Activated CD8-positive, alpha-beta memory T cell treated with anti-CD3 and anti-CD28 coated beads, Interleukin-2, amount 50 U/mL, for 1 hour (primary cell): Measurements from ENCODE around the gene MMRN2.
"Not testable (repeated sequence)": the region's sequence is repeated elsewhere in the genome, so short reads cannot be mapped to it uniquely, and the experiment has no call there.

Source experiments
- DNase-seq: peaks from one replicate; pipeline ENCODE4 v3.0.0-alpha.2; 2020; ENCODE audit errors: extremely low read depth

The MMRN2 gene

DNA sequence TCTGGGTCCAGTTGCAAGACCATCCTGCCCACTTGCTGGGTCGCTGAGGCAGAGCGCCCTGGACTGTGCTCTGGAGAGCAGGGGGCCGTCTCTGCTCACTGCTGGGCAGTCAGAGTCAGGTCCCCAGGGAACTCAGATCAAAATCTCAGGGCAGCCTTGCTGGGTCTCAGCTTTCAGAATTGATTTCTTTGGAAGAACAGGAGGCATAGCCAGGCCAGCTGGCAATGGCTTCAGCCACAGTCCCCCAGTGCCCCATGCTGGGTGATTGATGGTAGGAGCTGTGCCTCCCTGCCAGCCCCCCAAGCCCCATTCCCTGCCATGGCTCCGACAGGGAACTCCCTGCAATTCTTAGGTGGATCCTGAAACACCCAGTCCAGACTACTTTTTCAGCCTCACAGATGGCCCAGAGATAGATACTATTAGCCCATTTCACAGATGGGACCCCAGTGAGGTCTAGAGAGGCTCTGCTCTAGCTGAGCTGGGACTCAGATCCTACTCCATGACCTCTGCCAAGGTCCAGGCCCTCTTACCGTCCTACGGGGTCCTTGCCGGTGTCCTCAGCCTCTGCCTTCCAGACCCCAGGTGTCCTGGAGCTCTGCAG is 467 bp downstream of the MMRN2 start:
- DNase-seq = no peak

- no peak for DNase-seq
Observed at GRCh38 chr10:86956195-86956847, 1.1 kb downstream of the MMRN2 start.

DNA sequence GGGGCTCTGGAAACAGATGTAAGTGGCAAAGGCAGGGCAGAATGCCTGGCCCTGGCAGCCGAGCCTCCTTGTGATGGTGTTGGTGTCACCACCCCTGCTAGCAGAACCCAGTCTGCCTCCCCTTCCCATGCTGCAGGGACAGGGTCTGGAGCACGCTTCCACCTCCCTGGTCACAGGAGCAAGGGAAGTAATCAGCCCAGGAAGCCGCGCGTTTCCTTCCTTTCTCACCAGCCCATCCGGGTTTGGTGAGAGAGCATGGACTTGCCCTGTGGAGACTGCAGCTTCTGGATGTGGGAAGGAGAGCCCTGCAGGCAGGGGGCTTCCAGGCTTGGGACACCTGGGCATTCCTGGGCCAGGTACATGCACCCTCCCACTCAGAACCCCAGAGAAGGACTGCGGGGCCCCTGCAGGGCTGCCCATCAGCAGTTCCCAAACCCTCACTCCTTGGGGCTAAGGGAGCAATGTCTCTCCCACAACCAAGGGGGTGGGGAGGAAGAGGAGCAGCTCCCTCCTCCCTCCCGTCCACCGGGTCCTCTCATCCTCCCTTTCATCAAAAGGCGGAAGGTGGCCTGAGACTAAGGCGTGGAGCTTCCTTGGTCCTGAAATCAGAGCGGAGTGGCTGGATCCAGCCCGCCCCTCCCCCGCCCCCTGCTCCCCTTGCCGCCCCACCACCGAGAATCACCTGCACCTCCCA is 1.8 kb downstream of the MMRN2 start:
- DNase-seq = no peak

DNA sequence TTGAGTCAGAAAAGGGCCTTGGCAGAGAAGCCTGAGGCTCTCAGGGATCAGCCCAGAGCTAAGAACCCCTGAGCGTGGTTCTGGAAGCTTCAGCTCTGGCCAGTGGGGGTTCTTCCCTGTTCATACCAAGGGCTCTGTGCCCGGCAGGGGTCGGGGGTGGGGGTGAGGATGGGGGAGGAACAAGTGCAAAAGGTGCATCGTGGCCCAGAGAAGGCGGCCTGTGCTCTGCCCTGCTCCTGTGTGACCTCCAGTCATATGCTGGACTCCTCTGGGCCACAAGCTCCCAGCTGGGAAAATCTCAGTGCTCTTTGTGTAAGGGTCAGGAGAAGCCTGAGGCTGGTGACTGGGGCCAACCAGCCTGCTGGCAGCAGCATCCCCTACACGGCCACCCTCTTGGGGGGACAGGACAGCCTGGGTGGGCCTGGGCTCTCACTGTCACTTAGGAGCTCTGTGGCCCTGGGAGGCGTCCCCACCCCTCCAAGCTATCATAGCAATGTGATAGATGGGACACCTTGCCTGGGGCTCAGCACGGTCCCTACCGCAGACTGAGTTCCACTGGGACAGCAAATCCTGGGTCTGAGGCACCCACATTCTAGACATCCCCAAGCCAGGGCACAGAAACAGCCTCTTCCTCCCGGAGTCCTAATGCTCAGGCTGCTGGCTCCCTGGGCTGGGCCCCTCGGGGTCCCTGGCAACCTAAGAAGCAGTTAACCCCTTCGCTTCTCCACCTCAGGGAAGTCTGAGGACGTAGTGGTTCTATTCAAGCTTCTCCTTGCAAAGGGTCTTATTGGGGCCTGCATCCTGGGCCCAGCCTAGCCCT is 2.5 kb downstream of the MMRN2 start:
- no peak for DNase-seq

DNA sequence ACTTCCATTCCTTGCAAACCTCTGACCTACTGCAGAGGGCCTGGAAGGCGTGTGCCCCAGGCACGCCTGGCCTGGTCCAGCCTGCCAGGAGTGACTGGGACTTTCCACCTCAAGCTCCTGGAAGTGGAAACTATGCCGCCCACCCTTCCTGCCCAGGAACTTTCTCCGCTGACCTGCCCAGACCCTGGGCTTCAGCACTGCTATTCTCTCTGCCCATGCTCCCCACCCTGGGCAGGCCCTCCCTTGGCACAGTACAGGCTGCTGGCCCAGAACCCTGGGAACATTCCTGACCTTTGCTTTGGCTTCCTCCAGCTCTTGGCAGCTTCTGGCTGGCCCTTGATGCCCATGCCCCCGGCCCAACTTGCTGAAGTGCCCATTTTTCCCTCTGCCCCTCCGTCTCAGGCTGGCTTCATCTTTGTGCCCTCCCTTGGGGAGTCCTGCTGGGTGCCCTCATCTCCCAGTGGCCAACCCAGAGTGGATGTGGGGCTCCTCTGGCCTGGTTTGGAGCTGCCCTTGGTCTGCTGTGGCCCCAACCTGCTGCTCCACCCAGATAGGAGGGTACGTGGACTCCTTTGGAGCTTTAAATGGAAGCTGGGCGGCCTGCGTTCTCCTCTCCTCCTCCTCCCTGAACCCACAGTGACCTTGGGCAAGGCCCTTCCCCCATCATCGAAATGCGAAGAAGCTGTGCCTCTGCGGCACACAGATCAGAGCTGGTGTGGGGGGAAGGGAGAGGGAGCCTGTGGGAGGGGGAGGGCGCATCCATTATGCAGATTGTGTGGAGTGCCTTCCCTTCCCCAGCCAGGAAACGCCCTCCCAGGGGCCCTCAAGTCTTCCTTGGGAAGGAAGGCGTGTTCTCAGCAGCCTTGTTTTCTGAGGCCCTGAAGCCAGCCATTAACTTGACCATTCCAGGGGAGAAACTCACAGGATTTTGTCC is 3.4 kb downstream of the MMRN2 start:
- DNase-seq = no peak

DNA sequence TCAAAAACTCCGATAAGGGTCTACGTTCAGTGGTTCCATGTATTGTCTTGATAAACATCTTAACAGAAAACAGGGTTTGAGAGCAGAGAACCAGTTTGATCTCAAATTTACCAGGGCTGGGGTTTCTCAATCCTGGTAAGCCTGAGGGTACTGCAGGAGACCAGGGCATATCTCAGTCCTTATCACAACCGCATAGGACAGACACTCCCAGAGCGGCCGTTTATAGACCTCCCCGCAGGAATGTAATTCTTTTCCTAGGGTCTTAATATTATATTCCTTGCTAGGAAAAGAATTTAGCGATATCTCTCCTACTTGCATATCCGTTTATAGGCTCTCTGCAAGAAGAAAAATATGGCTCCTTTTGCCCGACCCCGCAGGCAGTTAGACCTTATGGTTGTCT is 4.7 kb downstream of the MMRN2 start:
- DNase-seq = not testable (repeated sequence)

DNA sequence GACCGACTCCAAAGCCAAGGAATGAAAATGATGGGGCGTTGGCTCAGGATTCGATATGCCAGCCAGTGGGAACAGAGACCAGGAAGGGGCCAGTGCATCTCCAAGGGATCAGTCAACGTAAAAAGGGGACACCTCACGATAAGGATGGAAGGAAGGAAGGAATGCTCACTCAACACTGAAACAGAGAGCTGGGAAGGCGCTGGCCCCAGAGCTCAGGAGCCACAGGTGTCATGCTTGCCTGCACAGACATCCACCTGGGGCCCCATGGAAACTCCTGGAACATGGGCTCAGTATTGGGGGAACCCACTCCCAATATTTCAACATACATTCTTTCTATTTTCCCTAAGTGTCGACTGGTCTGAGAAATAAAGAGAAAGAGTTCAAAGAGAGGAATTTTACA is 5.3 kb downstream of the MMRN2 start:
- DNase-seq = no peak

- no peak for DNase-seq
Observed at GRCh38 chr10:86951184-86951761, 6.1 kb downstream of the MMRN2 start.

GRCh38 chr10:86950349-86950748 is 7.1 kb downstream of the MMRN2 start:
- DNase-seq = no peak

GRCh38 chr10:86947806-86948205 is 9.6 kb downstream of the MMRN2 start:
- DNase-seq = not testable (repeated sequence)

DNA sequence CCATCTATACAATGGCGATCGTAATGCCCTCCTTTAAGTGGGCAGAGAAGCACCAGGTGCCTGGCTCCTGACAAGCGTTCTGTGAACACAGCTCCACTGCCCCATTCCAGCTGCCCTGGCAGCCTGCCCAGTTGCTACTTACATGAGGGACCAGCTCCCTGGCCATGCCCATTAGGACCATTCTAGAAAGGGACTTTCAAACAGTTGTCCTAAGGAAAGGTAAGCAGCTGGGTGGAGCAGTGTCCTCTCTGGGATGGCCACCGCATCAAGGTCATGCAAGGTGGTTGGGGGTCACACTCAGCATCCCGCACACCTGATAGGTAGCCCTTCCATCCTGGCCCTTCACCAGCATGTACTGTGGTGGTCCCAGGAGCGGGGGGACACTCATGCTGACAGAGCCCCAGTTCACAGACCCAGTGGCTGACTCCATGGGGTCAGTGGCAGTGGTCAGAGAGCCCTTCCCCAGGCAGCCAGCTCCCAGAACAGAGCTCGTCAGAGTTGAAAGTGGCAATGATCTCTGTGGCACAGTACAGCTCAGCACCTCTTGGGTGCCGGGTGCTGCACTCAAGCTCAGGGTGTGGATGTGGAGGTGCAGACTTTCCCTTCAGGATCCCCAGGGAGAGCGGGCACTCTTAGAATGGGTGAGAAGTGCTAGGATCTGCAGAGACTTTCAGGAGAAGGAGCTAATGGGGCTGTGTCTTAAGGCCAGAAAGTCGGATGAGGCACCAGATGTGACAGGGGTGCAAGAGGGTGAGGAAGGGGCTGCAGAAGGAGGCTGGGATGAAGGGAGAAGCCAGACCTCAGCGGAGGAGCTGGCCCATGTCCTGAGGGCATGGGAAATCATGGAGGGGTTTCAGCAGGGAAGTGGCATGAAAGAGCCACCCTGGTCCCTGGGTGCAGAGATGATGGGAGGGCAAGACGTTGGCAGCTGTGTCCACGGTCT is 10.9 kb downstream of the MMRN2 start:
- DNase-seq = no peak

GRCh38 chr10:86945361-86946212 is 11.8 kb downstream of the MMRN2 start:
- no peak for DNase-seq

DNA sequence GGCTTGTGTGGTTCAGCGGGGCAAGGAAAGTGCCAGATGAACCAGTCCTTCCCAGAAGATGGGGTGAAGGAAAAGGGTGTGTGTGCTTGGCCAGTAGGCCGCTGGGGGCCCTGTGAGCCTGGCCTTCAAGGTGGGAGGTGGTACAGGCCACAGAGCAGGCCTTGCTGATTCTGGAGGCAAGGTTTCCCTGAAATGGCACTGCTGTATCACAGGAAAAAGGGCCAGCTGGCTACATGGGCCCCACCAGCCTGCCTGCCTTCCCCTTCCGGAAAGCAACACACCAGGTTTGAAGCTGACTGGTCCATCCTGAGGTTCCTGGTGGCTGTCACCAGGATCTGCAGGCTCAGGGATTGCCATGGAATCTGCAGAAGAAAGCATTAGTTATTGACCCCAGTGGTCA is 12.5 kb downstream of the MMRN2 start:
- DNase-seq = no peak

DNA sequence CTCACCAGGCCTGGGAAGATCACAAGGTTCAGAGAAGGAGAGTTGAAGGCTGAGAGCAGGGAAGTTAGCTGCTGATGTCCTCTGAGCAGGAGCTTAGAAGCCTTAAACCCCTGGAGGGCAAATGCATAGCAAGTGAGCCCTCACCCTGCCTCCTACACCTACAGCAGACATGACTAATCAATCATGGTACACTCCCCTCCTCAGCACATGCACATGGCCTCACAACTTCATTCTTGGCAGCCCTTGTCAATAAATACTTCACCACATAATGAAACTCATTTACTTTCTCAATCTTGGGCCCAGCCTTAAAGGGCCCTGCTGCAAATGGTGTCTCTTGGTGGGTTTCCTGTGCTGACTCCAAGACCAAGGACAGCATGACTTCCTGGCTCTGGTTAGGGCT is 12.9 kb downstream of the MMRN2 start:
- no peak for DNase-seq

- DNase-seq = no peak
Observed at GRCh38 chr10:86944031-86944419, 13.4 kb downstream of the MMRN2 start.

GRCh38 chr10:86943316-86944030 is 13.9 kb downstream of the MMRN2 start:
- DNase-seq = no peak

DNA sequence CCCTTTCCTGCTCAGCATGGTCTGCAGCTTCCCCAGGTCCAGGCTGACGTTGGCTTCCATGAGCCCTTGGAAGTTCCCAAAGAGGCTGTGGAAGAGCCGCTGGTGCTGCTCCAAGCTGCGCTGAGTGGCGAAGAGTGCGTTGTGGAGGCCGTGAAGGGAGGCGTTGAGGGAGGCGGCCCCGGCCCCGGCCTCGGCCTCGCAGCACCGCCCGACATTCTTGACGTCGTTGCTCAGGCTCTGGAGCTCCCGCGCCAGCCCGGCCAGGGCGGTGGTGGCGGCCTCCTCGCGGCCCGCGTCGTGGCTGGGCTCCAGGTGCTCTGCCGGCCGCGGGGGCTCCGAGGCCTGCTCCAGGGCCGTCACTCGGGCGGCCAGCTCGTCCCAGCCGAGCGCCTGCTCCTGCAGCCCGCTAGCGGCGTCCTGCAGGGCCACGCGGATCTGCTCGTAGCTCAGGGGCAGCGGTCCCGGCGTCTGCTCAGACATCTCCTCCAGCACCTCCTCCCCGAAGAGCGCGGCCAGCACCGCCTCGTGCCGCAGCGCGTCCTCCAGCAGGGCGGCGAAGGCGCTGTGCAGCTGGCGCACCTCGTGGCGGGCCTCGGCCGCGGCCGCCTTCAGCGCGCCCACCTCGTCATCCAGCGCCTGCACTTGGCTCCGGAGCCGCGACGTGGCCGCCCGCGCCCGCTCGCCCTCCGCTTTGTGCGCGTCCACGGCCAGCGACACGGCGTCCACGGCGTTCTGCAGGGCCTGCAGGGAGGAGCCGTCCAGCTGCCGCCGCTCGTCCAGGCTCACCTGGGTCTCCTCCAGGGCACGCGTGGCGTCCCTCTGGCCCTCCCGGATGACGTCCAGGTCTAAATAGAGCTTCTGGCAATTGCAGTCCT is 14.7 kb downstream of the MMRN2 start:
- no peak for DNase-seq
